HepG2 (cell line): Measurements from ENCODE around the gene ABAT. TPM values are rescaled to one million over a fixed set of nuclear protein-coding genes. Genes with fewer than 3 reads are reported as not detected.
A peak's percentile ranks its signal among the peaks of the same experiment; 100 is the strongest.

ENCODE experiments used
- BHLHE40 ChIP-seq: IDR thresholded peaks from 2 replicates; pipeline ENCODE4 v1.6.1; 2011; ENCODE audit warnings: low read length, improper control_type of control experiment
- CBX5 ChIP-seq: sonication (generic); formaldehyde crosslinking; IDR thresholded peaks from 2 replicates; pipeline ENCODE4 v1.4.0; 2020; ENCODE audit warnings: missing genetic modification reagents, borderline replicate concordance
- MLLT10 ChIP-seq: sonication (generic); formaldehyde crosslinking; IDR thresholded peaks from 2 replicates; pipeline ENCODE4 v1.4.0; 2020; ENCODE audit warnings: missing genetic modification reagents
- MXD4 ChIP-seq: IDR thresholded peaks from 2 replicates; pipeline ENCODE4 v1.6.1; 2016; ENCODE audit warnings: mild to moderate bottlenecking, missing biosample characterization, missing genetic modification reagents
- PHF8 ChIP-seq: sonication (generic); formaldehyde crosslinking; IDR thresholded peaks from 2 replicates; pipeline ENCODE4 v1.5.0; 2020; ENCODE audit warnings: missing genetic modification reagents
- PITX1 ChIP-seq: sonication (generic); formaldehyde crosslinking; IDR thresholded peaks from 2 replicates; pipeline ENCODE4 v1.5.1; 2020; ENCODE audit warnings: mild to moderate bottlenecking, missing genetic modification reagents
- RAD21 ChIP-seq: fragments of 450-650 bp; formaldehyde crosslinking; IDR thresholded peaks from 2 replicates; pipeline ENCODE4 v1.5.0; 2020; ENCODE audit warnings: mild to moderate bottlenecking
- SIN3A ChIP-seq: IDR thresholded peaks from 2 replicates; pipeline ENCODE4 v1.6.1; 2011; ENCODE audit warnings: low read depth, mild to moderate bottlenecking, control low read depth, low read length, borderline replicate concordance
- SMAD3 ChIP-seq: sonication (generic); formaldehyde crosslinking; IDR thresholded peaks from 2 replicates; pipeline ENCODE4 v1.4.0; 2020; ENCODE audit warnings: missing genetic modification reagents
- SNAI1 ChIP-seq: sonication (generic); formaldehyde crosslinking; IDR thresholded peaks from 2 replicates; pipeline ENCODE4 v1.5.0; 2020; ENCODE audit warnings: mild to moderate bottlenecking, missing genetic modification reagents, borderline replicate concordance
- TSC22D2 ChIP-seq: sonication (generic); formaldehyde crosslinking; IDR thresholded peaks from 2 replicates; pipeline ENCODE4 v1.5.1; 2020; ENCODE audit warnings: missing genetic modification reagents, mild to moderate bottlenecking, borderline replicate concordance
- U2AF1 ChIP-seq: fragments of 200-400 bp; formaldehyde crosslinking; optimal IDR thresholded peaks from 2 replicates; pipeline ENCODE3; 2017; ENCODE audit warnings: mild to moderate bottlenecking, low read depth, low read length
- YY1 ChIP-seq: IDR thresholded peaks from 2 replicates; pipeline ENCODE4 v1.6.1; 2011; ENCODE audit warnings: low read length, low read depth, moderate library complexity, mild to moderate bottlenecking; ENCODE audit not compliant: insufficient read depth, insufficient replicate concordance
- ZNF605 ChIP-seq: sonication (generic); formaldehyde crosslinking; IDR thresholded peaks from 2 replicates; pipeline ENCODE4 v1.8.0; 2022; ENCODE audit warnings: mild to moderate bottlenecking, missing genetic modification reagents
- ZNF629 ChIP-seq: sonication (generic); formaldehyde crosslinking; conservative IDR thresholded peaks from 2 replicates; pipeline ENCODE4 v1.5.0; 2020; ENCODE audit warnings: missing genetic modification reagents
- ZNF652 ChIP-seq: IDR thresholded peaks from 2 replicates; pipeline ENCODE4 v1.6.1; 2016; ENCODE audit warnings: low read depth, borderline replicate concordance
- ZSCAN31 ChIP-seq: sonication (generic); formaldehyde crosslinking; IDR thresholded peaks from 2 replicates; pipeline ENCODE4 v1.5.0; 2020; ENCODE audit warnings: low read depth, mild to moderate bottlenecking, missing genetic modification reagents
- polyA plus RNA-seq, 8 experiments: library from polyadenylated mRNA; depleted of rRNA in 3 of 8; stranded (reverse) in 7 of 8; unstranded in 1 of 8; fragments of >200 nt; fragmentation: Illumina TruSeq in 4 of 8; extraction: Trizol in 4 of 8; gene quantifications; 2 replicates each; pipeline versions ENCODE4 v1.2.1 to v1.2.3, GENCODE V29; 2011 to 2016; ENCODE audit warnings: low read depth in 4 of 8, missing spikeins in 1 of 8, mixed read lengths in 1 of 8; ENCODE audit not compliant: insufficient read depth in 1 of 8
- total RNA-seq, 5 experiments: library from RNA; depleted of rRNA; stranded (reverse); fragments of >200 nt; fragmentation: Illumina TruSeq; extraction: Trizol; gene quantifications; 2 replicates each; pipeline ENCODE4 v1.2.3, GENCODE V29; 2016; ENCODE audit warnings: low read depth in 1 of 5
- TF ChIP-seq, protein P1 (sequence below): fragments of 450-650 bp; IDR thresholded peaks from 2 replicates; pipeline ENCODE4 v1.6.1; 2017
- TF ChIP-seq, protein P2 (sequence below): sonication (generic); formaldehyde crosslinking; conservative IDR thresholded peaks from 2 replicates; pipeline ENCODE4 v1.4.0; 2020; ENCODE audit warnings: mild to moderate bottlenecking, missing genetic modification reagents, moderate library complexity
- TF ChIP-seq, protein P3 (sequence below): sonication (generic); IDR thresholded peaks from 2 replicates; pipeline ENCODE4 v1.6.1; 2016; ENCODE audit warnings: low read depth, borderline replicate concordance
- TF ChIP-seq, protein P4 (sequence below): sonication (generic); formaldehyde crosslinking; IDR thresholded peaks from 2 replicates; pipeline ENCODE4 v1.5.1; 2020; ENCODE audit warnings: mild to moderate bottlenecking, missing genetic modification reagents, borderline replicate concordance
- TF ChIP-seq, protein P5 (sequence below): sonication (generic); formaldehyde crosslinking; IDR thresholded peaks from 2 replicates; pipeline ENCODE4 v1.4.0; 2020; ENCODE audit warnings: mild to moderate bottlenecking, missing genetic modification reagents

Gene ABAT
- total and polyA plus RNA-seq, 2 of the 13 experiments (the other 11 are each of a cell fraction or from before 2014, with no cell fraction given) = 47.6 to 97.3 TPM

DNA sequence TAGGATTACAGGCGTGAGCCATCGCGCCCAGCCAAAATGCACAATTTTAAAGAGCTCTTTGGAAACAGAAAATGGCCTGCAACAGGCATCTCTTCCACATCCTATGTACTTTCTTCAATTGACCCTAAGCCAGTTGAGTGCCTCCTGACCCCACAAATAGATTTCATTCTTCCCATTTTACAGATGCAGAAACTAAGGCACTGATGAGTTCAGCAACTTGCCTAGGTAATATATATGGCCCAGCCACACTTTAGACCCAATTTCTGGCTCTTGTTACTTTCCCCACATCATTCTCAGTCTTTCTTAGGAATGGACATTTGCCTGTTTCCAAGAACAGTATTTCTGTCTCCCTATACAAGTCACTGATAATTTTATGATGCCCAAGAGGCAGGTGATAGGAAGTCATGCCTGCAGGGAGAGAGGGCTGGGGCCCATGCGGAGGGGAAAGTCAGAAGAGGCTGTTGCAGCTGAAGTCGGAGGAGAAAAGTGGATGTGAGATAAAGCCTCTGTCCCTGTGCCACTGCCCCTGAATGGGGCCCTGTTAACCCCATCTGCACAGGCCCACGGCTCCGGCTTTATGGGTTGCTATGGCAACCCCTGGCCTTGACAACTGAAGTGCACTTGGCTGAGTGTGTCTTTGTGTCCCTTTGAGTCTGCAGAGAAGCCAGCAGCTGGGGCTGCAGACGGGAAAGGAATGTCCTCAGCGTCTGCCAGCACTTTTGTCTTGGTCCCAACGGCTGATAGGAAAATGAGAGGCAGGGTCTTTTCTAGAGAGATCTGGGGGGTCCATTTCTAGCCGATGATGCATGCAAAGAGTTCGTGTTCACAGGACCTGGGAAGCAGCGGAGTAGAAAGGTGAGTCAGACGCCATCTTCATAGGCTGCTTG, 45.9 kb downstream of the ABAT start (continued):
- TF ChIP-seq, protein P1, sequence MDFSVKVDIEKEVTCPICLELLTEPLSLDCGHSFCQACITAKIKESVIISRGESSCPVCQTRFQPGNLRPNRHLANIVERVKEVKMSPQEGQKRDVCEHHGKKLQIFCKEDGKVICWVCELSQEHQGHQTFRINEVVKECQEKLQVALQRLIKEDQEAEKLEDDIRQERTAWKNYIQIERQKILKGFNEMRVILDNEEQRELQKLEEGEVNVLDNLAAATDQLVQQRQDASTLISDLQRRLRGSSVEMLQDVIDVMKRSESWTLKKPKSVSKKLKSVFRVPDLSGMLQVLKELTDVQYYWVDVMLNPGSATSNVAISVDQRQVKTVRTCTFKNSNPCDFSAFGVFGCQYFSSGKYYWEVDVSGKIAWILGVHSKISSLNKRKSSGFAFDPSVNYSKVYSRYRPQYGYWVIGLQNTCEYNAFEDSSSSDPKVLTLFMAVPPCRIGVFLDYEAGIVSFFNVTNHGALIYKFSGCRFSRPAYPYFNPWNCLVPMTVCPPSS = no peak
- TF ChIP-seq, protein P2, sequence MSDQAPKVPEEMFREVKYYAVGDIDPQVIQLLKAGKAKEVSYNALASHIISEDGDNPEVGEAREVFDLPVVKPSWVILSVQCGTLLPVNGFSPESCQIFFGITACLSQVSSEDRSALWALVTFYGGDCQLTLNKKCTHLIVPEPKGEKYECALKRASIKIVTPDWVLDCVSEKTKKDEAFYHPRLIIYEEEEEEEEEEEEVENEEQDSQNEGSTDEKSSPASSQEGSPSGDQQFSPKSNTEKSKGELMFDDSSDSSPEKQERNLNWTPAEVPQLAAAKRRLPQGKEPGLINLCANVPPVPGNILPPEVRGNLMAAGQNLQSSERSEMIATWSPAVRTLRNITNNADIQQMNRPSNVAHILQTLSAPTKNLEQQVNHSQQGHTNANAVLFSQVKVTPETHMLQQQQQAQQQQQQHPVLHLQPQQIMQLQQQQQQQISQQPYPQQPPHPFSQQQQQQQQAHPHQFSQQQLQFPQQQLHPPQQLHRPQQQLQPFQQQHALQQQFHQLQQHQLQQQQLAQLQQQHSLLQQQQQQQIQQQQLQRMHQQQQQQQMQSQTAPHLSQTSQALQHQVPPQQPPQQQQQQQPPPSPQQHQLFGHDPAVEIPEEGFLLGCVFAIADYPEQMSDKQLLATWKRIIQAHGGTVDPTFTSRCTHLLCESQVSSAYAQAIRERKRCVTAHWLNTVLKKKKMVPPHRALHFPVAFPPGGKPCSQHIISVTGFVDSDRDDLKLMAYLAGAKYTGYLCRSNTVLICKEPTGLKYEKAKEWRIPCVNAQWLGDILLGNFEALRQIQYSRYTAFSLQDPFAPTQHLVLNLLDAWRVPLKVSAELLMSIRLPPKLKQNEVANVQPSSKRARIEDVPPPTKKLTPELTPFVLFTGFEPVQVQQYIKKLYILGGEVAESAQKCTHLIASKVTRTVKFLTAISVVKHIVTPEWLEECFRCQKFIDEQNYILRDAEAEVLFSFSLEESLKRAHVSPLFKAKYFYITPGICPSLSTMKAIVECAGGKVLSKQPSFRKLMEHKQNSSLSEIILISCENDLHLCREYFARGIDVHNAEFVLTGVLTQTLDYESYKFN (CRISPR knock-in tag) = peak; percentile 69
- TF ChIP-seq RAD21 (CRISPR knock-in tag) (peak; percentile 21; the same call in 1 of the 2 replicates), SIN3A (peak; percentile 78; the same call in 1 of the 2 replicates), YY1 (peak; percentile 53), U2AF1 (peak; percentile 88), SMAD3 (CRISPR knock-in tag) (peak; percentile 64; the same call in 1 of the 2 replicates), ZNF652 (peak; percentile 98), BHLHE40 (no peak), ZSCAN31 (no peak; the same call in 1 of the 2 replicates), TSC22D2 (no peak), SNAI1 (CRISPR knock-in tag) (no peak), CBX5 (CRISPR knock-in tag) (0 out of 2 replicates have a peak, but pooled peaks have one; percentile 49), MXD4 (peak; percentile 72; the same call in 1 of the 2 replicates), MLLT10 (CRISPR knock-in tag) (no peak), ZNF605 (CRISPR knock-in tag) (0 out of 2 replicates have a peak, but pooled peaks have one; percentile 25), ZNF629 (CRISPR knock-in tag) (peak; percentile 93), PHF8 (CRISPR knock-in tag) (peak; percentile 35; the same call in 1 of the 2 replicates), PITX1 (CRISPR knock-in tag) (peak; percentile 79; the same call in 1 of the 2 replicates)
- TF ChIP-seq, protein P3, sequence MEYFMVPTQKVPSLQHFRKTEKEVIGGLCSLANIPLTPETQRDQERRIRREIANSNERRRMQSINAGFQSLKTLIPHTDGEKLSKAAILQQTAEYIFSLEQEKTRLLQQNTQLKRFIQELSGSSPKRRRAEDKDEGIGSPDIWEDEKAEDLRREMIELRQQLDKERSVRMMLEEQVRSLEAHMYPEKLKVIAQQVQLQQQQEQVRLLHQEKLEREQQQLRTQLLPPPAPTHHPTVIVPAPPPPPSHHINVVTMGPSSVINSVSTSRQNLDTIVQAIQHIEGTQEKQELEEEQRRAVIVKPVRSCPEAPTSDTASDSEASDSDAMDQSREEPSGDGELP = peak; percentile 52
- TF ChIP-seq, protein P4, sequence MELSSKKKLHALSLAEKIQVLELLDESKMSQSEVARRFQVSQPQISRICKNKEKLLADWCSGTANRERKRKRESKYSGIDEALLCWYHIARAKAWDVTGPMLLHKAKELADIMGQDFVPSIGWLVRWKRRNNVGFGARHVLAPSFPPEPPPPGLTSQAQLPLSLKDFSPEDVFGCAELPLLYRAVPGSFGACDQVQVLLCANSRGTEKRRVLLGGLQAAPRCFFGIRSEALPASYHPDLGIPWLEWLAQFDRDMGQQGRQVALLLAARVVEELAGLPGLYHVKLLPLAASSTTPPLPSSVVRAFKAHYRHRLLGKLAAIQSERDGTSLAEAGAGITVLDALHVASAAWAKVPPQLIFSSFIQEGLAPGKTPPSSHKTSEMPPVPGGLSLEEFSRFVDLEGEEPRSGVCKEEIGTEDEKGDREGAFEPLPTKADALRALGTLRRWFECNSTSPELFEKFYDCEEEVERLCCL = peak; percentile 77; the same call in 1 of the 2 replicates
- TF ChIP-seq, protein P5, sequence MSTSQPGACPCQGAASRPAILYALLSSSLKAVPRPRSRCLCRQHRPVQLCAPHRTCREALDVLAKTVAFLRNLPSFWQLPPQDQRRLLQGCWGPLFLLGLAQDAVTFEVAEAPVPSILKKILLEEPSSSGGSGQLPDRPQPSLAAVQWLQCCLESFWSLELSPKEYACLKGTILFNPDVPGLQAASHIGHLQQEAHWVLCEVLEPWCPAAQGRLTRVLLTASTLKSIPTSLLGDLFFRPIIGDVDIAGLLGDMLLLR (CRISPR knock-in tag) = no peak
